ENCODE measurements around the gene STRA6. TPM values are rescaled to one million over a fixed set of nuclear protein-coding genes. Genes with fewer than 3 reads are reported as not detected.

STRA6 gene
- total RNA-seq, 4 donors from 2014 or later, result 0.39 to 1.9 TPM; not detected in 2

DNA sequence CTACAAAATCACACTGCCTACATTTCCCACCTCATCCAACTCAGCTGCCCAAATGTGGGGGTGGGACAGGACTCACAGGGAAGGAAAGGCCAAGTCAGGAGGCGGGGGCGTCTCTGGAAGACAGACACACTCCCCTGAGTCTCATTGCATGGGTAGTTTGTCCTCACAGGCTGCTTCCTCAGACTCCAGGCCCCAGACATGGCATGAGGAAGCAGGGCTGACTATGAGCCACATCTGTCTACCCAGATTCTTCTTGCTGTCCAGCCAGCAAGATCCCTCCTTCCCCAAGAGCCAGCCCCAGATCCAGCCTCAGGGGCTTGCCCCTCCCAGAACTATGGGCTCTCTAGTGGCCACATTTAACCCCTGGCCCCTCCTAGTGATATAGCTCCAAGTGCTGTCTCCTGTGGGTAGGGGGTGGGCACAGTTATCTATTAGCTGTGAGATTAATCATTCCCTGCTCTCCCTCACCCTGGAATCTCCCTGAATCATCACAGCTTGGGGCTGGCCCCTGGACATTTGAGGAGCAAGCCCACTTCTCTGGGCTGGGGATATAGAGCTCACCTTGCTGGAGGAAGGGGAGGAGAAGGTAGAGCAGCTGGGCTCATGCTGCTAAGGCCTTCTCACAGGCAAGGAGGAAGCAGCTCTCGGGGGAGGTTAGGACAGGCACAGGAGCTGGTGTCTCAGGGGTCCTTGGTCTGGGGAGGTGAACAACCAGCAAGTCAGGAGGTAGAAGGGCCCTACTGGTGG lies 31.4 kb upstream of the STRA6 start:
- H3K27me3 ChIP-seq, result peaks cover 0 to 16% of the 10 kb centered on the region in 2 donors
- TF ChIP-seq POLR2A (IDR thresholded peaks at IDR 0.05), result no peak
- TF ChIP-seq, protein P1, sequence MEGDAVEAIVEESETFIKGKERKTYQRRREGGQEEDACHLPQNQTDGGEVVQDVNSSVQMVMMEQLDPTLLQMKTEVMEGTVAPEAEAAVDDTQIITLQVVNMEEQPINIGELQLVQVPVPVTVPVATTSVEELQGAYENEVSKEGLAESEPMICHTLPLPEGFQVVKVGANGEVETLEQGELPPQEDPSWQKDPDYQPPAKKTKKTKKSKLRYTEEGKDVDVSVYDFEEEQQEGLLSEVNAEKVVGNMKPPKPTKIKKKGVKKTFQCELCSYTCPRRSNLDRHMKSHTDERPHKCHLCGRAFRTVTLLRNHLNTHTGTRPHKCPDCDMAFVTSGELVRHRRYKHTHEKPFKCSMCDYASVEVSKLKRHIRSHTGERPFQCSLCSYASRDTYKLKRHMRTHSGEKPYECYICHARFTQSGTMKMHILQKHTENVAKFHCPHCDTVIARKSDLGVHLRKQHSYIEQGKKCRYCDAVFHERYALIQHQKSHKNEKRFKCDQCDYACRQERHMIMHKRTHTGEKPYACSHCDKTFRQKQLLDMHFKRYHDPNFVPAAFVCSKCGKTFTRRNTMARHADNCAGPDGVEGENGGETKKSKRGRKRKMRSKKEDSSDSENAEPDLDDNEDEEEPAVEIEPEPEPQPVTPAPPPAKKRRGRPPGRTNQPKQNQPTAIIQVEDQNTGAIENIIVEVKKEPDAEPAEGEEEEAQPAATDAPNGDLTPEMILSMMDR (IDR thresholded peaks at IDR 0.05), result no peak
- TF ChIP-seq EP300 (IDR thresholded peaks at IDR 0.05), result no peak
- no peak for DNase-seq (ENCODE audit: low spot score in 2 of 2)
- no peak overlapping the region for H3K27ac ChIP-seq
- 69 to 86% methylated on average over 3 of the region's 3 CpGs for WGBS, 2 donors
- no peaks in the 10 kb centered on the region for H3K9me3 ChIP-seq
- peaks cover 0 to under 1% (median 0%) of the 10 kb centered on the region in 4 donors for H3K4me1 ChIP-seq
- H3K36me3 ChIP-seq, result no peaks in the 10 kb centered on the region
- no peak overlapping the region for H3K4me3 ChIP-seq

DNA sequence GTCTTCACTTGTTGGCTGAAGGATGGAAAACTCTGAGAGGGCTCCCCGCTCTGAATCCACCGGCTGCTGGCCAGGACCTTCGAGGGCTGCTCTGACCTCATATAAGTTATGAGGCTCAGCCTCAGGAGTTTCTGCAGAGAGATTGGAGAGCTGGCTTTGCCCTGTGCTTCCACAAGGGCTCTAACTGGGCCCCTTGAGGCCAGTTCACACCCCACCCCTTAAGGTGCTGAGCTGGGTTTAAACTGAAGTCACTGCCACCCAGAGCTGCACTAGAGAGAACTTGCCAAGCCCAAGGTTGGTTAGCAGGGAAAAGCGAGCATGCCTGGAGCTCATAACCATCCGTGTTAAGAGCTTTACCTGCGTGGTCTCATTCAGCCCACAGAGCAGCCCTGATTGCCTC lies 30.8 kb upstream of the STRA6 start:
- Histone ChIP-seq H3K27ac (no peak overlapping the region), H3K4me3 (no peak overlapping the region), H3K36me3 (no peaks in the 10 kb centered on the region), H3K4me1 (peaks cover 0 to 7% (median 0%) of the 10 kb centered on the region in 4 donors), H3K9me3 (no peaks in the 10 kb centered on the region), H3K27me3 (peaks cover 0 to 23% of the 10 kb centered on the region in 2 donors)
- WGBS, 2 donors, result 66 to 67% methylated on average over 6 of the region's 6 CpGs
- TF ChIP-seq POLR2A (IDR thresholded peaks at IDR 0.05), result no peak
- TF ChIP-seq EP300 (IDR thresholded peaks at IDR 0.05), result no peak
- DNase-seq (ENCODE audit: low spot score in 2 of 2), result no peak

GRCh38 chr15:74231475-74231874 lies 28.9 kb upstream of the STRA6 start:
- no peak overlapping the region for H3K4me3 ChIP-seq
- H3K27me3 ChIP-seq, result peaks cover 0 to 29% of the 10 kb centered on the region in 2 donors
- no peaks in the 10 kb centered on the region for H3K9me3 ChIP-seq
- peaks cover 0 to 10% (median 0%) of the 10 kb centered on the region in 4 donors for H3K4me1 ChIP-seq
- TF ChIP-seq POLR2A (IDR thresholded peaks at IDR 0.05) (no peak), EP300 (IDR thresholded peaks at IDR 0.05) (no peak)
- TF ChIP-seq, protein P1 (IDR thresholded peaks at IDR 0.05), result no peak
- no peak for DNase-seq (ENCODE audit: low spot score in 2 of 2)
- no peaks in the 10 kb centered on the region for H3K36me3 ChIP-seq
- WGBS, 2 donors, result 94 to 95% methylated on average over 10 of the region's 10 CpGs
- no peak overlapping the region for H3K27ac ChIP-seq

GRCh38 chr15:74229686-74230085 lies 27.1 kb upstream of the STRA6 start:
- TF ChIP-seq EP300 (IDR thresholded peaks at IDR 0.05) (no peak), POLR2A (IDR thresholded peaks at IDR 0.05) (no peak)
- H3K27me3 ChIP-seq, result peaks cover 0 to 29% of the 10 kb centered on the region in 2 donors
- DNase-seq (ENCODE audit: low spot score in 2 of 2), result no peak
- H3K9me3 ChIP-seq, result no peaks in the 10 kb centered on the region
- WGBS, 2 donors, result 85 to 93% methylated on average over 3 of the region's 3 CpGs
- no peak overlapping the region for H3K4me3 ChIP-seq
- peaks cover 0 to 10% (median 0%) of the 10 kb centered on the region in 4 donors for H3K4me1 ChIP-seq
- no peaks in the 10 kb centered on the region for H3K36me3 ChIP-seq
- H3K27ac ChIP-seq, result no peak overlapping the region

DNA sequence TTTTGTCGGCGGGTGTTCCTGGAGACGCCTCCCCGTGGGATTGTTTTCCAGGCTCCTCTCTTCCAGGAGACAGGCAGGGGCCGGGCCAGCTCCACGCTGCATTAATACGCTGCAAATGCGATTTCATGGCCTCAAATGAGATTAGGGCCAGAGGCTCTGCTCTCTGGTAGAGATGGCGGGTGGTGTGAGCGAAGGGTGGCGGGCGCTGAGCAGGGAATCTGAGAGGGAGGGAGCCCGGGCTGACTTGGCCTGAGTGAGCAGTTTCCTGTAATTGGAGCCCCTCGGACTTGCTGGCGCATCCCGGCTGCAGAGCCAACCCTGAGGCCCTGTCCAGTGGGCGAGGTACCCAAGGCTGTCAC lies 26.1 kb upstream of the STRA6 start:
- peaks cover 0 to 36% of the 10 kb centered on the region in 2 donors for H3K27me3 ChIP-seq
- TF ChIP-seq POLR2A (IDR thresholded peaks at IDR 0.05) (no peak), EP300 (IDR thresholded peaks at IDR 0.05) (no peak)
- TF ChIP-seq, protein P1 (IDR thresholded peaks at IDR 0.05), result no peak
- WGBS, 2 donors, result 25 to 34% methylated on average over 17 of the region's 17 CpGs
- no peaks in the 10 kb centered on the region for H3K9me3 ChIP-seq
- H3K27ac ChIP-seq, result no peak overlapping the region
- no peaks in the 10 kb centered on the region for H3K36me3 ChIP-seq
- no peak for DNase-seq (ENCODE audit: low spot score in 2 of 2)
- H3K4me1 ChIP-seq, result peaks cover 0 to 10% (median 0%) of the 10 kb centered on the region in 4 donors
- H3K4me3 ChIP-seq, result no peak overlapping the region

DNA sequence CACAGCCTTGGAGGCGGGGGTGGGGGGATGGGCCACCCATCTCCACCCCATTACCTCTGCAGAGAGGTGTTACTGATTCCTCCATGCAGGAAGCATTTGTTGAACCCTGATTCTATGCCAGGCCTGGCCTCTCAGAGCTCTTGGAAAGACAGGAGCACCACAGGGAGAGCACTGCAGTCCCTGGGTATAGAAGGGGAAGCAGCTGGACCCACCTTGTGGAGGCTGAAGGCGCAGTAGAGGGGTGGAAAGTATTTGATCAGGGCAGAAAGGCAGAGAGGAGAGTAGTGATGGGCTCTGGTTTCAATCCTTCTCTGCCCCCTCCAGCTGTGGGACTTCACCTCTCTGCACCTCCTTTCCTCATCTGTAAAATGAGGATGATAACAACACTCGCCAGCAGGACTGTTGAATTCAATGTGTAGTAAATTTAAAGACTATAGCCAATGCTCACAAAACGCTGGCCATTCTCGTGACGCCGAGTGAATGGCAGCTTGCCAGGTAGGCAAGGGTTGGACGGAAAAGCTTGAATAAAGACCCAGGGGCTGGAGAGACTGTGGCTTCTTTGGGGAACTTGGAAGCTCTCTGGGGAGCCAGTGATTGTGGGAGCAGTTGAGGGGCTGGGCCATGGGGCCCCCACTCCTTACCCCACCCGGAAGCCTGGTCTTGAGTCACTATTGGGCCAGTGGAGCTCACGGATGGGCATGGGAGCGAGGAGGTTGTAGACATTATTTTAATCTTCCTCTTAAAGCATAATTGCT lies 25.6 kb upstream of the STRA6 start:
- no peaks in the 10 kb centered on the region for H3K9me3 ChIP-seq
- peaks cover 0 to 10% (median 0%) of the 10 kb centered on the region in 4 donors for H3K4me1 ChIP-seq
- no peak overlapping the region for H3K4me3 ChIP-seq
- H3K27me3 ChIP-seq, result peaks cover 0 to 42% of the 10 kb centered on the region in 2 donors
- WGBS, 2 donors, result 38 to 48% methylated on average over 11 of the region's 11 CpGs
- no peak overlapping the region for H3K27ac ChIP-seq
- DNase-seq (ENCODE audit: low spot score in 2 of 2), result no peak
- TF ChIP-seq, protein P1 (IDR thresholded peaks at IDR 0.05), result no peak
- TF ChIP-seq EP300 (IDR thresholded peaks at IDR 0.05) (no peak), POLR2A (IDR thresholded peaks at IDR 0.05) (no peak)
- no peaks in the 10 kb centered on the region for H3K36me3 ChIP-seq
